IPS-15b (cell line): ENCODE measurements around the gene DCAF15.
"Not testable (repeated sequence)": the region's sequence is repeated elsewhere in the genome, so short reads cannot be mapped to it uniquely, and the experiment has no call there.

ENCODE experiments used
- H3K27me3 ChIP-seq: one replicate; pipeline ENCODE4 v1.6.1; 2013; ENCODE audit warnings: low read length; ENCODE audit not compliant: control insufficient read depth, insufficient read depth
- H3K36me3 ChIP-seq: one replicate; pipeline ENCODE4 v1.6.1; 2013; ENCODE audit warnings: low read length; ENCODE audit not compliant: control insufficient read depth, insufficient read depth
- H3K4me1 ChIP-seq: one replicate; pipeline ENCODE4 v1.6.1; 2013; ENCODE audit warnings: mild to moderate bottlenecking, low read length; ENCODE audit not compliant: control insufficient read depth, insufficient read depth
- H3K4me3 ChIP-seq: one replicate; pipeline ENCODE4 v1.5.1; 2013; ENCODE audit warnings: low read depth, low read length
- H3K9ac ChIP-seq: one replicate; pipeline ENCODE4 v1.6.1; 2013; ENCODE audit warnings: low read depth, mild to moderate bottlenecking, low read length
- H3K9me3 ChIP-seq: one replicate; pipeline ENCODE4 v1.6.1; 2013; ENCODE audit warnings: mild to moderate bottlenecking, low read length; ENCODE audit not compliant: control insufficient read depth, insufficient read depth

Gene DCAF15

DNA sequence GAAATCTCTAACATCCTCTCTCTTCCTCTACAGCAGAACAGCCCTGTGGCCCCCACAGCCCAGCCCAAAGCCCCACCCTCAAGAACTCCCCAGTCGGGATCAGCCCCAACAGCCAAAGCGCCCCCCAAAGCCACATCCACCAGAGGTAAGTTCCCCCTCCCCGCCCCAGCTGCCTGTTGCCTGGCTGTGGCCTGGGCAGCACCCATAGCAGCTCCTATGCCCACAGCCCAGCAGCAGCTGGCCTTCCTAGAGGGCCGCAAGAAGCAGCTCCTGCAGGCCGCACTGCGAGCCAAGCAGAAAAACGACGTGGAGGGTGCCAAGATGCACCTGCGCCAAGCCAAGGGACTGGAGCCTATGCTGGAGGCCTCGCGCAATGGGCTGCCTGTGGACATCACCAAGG is 31.8 kb upstream of the DCAF15 start:
- Histone ChIP-seq H3K9me3 (no peaks in the 10 kb centered on the region), H3K27me3 (no peaks in the 10 kb centered on the region), H3K9ac (no peak overlapping the region), H3K36me3 (peaks cover 34% of the 10 kb centered on the region), H3K4me1 (no peaks in the 10 kb centered on the region), H3K4me3 (no peak overlapping the region)

GRCh38 chr19:13920940-13921747 is 31.2 kb upstream of the DCAF15 start:
- Histone ChIP-seq H3K27me3 (no peaks in the 10 kb centered on the region), H3K4me3 (no peak overlapping the region), H3K9ac (no peak overlapping the region), H3K4me1 (no peaks in the 10 kb centered on the region), H3K36me3 (peaks cover 35% of the 10 kb centered on the region), H3K9me3 (no peaks in the 10 kb centered on the region)

- H3K4me3 ChIP-seq, H3K27me3 ChIP-seq, H3K9ac ChIP-seq, H3K9me3 ChIP-seq, H3K4me1 ChIP-seq: not testable (repeated sequence)
- peaks cover 45% of the 10 kb centered on the region for H3K36me3 ChIP-seq
Observed at GRCh38 chr19:13922118-13922517, 30.2 kb upstream of the DCAF15 start.

- no peak overlapping the region for H3K4me3 ChIP-seq
- H3K36me3 ChIP-seq: peaks cover 53% of the 10 kb centered on the region
- H3K9me3 ChIP-seq: no peaks in the 10 kb centered on the region
- no peaks in the 10 kb centered on the region for H3K4me1 ChIP-seq
- H3K27me3 ChIP-seq: no peaks in the 10 kb centered on the region
- no peak overlapping the region for H3K9ac ChIP-seq
Observed at GRCh38 chr19:13923194-13923987, 28.9 kb upstream of the DCAF15 start.

DNA sequence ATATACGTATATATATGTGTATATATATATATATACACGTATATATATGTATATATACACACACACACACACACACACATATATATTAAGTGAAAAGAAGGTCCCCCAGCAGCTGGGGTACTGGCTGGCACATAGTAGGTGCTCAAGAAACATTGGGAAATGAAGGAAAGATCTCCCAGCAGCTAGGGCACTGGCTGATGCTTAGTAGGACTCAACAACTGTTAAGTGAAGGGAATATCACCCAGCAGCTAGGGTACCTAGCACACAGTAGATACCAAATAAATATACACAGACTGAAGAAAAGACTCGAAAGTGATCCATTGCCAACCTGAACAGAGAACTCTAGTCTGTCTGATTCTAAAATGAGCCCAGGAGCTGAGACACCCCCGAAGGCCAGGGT is 26.3 kb upstream of the DCAF15 start:
- Histone ChIP-seq H3K9me3 (no peaks in the 10 kb centered on the region), H3K4me1 (no peaks in the 10 kb centered on the region), H3K27me3 (no peaks in the 10 kb centered on the region), H3K4me3 (no peak overlapping the region), H3K36me3 (peaks cover 44% of the 10 kb centered on the region), H3K9ac (no peak overlapping the region)

GRCh38 chr19:13926715-13927114 is 25.6 kb upstream of the DCAF15 start:
- H3K9ac ChIP-seq: no peak overlapping the region

DNA sequence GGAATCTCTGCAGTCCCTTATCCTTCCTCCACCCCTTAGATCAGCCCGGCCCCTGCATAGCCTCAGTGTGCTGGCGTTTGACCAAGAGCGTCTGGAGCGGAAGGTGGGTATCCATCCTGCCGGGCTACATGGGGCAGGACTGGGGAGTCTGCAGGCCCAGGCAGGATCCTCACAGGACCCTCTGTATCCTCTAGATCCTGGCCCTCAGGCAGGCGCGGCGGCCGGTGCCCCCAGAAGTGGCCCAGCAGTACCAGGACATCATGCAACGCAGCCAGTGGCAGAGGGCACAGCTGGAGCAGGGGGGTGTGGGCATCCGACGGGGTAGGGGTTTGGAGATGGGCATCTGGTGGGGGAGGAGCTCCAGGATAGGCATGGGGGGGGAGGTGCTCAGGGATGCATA is 23.0 kb upstream of the DCAF15 start:
- Histone ChIP-seq H3K36me3 (peaks cover 26% of the 10 kb centered on the region), H3K9me3 (no peaks in the 10 kb centered on the region), H3K9ac (no peak overlapping the region), H3K27me3 (no peaks in the 10 kb centered on the region), H3K4me1 (no peaks in the 10 kb centered on the region), H3K4me3 (no peak overlapping the region)

More at GRCh38 chr19:13926715-13927114, 25.6 kb upstream of the DCAF15 start:
- no peaks in the 10 kb centered on the region for H3K4me1 ChIP-seq
- peaks cover 37% of the 10 kb centered on the region for H3K36me3 ChIP-seq
- H3K4me3 ChIP-seq: no peak overlapping the region
- no peaks in the 10 kb centered on the region for H3K9me3 ChIP-seq
- H3K27me3 ChIP-seq: no peaks in the 10 kb centered on the region

- Histone ChIP-seq H3K4me3 (no peak overlapping the region), H3K9ac (no peak overlapping the region)
Observed at GRCh38 chr19:13929956-13930355, 22.4 kb upstream of the DCAF15 start.

DNA sequence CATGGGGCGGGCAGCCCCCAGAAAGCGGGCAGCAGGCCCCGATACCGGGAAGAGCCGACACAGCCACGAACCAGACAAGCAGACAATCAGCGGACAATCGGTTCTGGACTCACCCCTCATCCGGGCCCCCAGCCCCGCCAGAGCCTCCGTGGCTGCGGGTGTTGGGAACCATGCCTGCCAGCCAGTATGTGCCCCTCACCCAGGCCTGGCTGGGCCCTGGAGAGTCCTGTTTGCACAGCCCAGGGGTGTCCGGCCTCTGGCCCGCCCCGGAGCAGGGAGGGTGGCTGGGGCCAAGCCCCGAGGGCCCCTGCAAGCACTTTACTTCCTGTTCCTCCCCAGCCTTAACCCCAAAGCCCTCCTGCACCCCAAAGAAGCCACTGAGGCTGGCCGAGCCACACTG is 21.9 kb upstream of the DCAF15 start:
- Histone ChIP-seq H3K9ac (no peak overlapping the region), H3K36me3 (peaks cover 26% of the 10 kb centered on the region), H3K9me3 (no peaks in the 10 kb centered on the region), H3K27me3 (no peaks in the 10 kb centered on the region), H3K4me1 (no peaks in the 10 kb centered on the region), H3K4me3 (no peak overlapping the region)

More at GRCh38 chr19:13929956-13930355, 22.4 kb upstream of the DCAF15 start:
- H3K4me1 ChIP-seq: no peaks in the 10 kb centered on the region
- H3K36me3 ChIP-seq: peaks cover 26% of the 10 kb centered on the region
- H3K9me3 ChIP-seq: no peaks in the 10 kb centered on the region
- no peaks in the 10 kb centered on the region for H3K27me3 ChIP-seq

DNA sequence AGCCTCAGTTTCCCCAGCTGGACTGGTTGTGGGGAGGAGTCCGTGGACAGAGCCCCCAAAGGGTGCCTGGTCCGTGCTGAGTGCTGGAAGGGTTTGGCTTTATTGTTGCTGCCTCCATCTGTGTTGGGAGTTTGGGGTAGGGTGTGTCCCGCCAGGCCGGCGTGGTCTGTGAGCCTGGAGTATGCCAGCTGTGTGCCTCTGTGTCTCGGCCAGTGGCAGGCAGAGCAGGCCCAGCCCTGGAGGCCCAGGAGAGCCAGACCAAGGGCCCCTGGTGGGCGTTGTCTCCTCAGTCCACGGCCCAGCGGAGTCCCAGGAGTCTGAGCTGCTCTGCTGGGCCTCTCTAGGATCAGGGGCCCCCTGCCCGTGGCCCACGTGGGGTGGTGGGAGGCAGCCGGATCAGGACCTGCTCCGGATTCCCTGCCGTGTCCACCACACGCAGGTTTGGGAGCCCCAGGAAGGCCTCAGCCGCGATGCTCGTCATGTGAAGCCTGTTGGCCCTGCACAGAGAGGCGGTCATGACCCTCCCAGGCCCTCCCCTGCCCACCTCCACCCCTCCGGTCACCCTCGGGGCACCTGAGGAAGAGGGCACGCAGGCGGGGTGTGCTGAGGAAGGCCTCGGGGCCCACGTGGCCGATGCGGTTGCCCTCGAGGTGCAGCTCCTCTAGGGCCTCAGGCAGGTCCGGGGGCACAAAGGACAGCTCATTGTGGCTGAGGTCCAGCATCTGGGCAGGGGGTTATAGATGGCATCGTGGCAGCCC is 20.7 kb upstream of the DCAF15 start:
- Histone ChIP-seq H3K4me1 (peaks cover 2% of the 10 kb centered on the region), H3K9ac (no peak overlapping the region), H3K9me3 (no peaks in the 10 kb centered on the region), H3K27me3 (no peaks in the 10 kb centered on the region), H3K4me3 (no peak overlapping the region), H3K36me3 (peaks cover 20% of the 10 kb centered on the region)

GRCh38 chr19:13932149-13932637 is 20.1 kb upstream of the DCAF15 start:
- Histone ChIP-seq H3K4me1 (peaks cover 2% of the 10 kb centered on the region), H3K9ac (no peak overlapping the region), H3K4me3 (no peak overlapping the region)

More at GRCh38 chr19:13932149-13932637, 20.1 kb upstream of the DCAF15 start:
- Histone ChIP-seq H3K36me3 (peaks cover 14% of the 10 kb centered on the region), H3K27me3 (no peaks in the 10 kb centered on the region), H3K9me3 (no peaks in the 10 kb centered on the region)
